Small intestine (tissue), 7 donors: ENCODE data around the gene PKP2. TPM values are rescaled to one million over a fixed set of nuclear protein-coding genes. Genes with fewer than 3 reads are reported as not detected.

Source experiments
- DNase-seq, 2 donors: peaks; one replicate each; pipeline versions ENCODE4 v3.0.0 to v3.0.0-alpha.2; 2013
- FAIRE-seq: peaks from 2 replicates; lab custom pipeline; 2012; peaks lifted over from hg19 to GRCh38; lab: Jason Lieb, UNC
- H3K27ac ChIP-seq, 3 donors: one replicate each; pipeline ENCODE4 v1.5.1; 2013; ENCODE audit warnings: low read length in 2 of 3, mild to moderate bottlenecking in 2 of 3, control low read depth in 1 of 3, inconsistent platforms in 1 of 3, low read depth in 1 of 3, moderate library complexity in 1 of 3
- H3K27me3 ChIP-seq, 3 donors: one replicate each; pipeline ENCODE4 v1.6.1; 2013; ENCODE audit warnings: low read length in 3 of 3, inconsistent platforms in 1 of 3; ENCODE audit not compliant: control insufficient read depth in 3 of 3, insufficient read depth in 3 of 3
- H3K36me3 ChIP-seq, 3 donors: one replicate each; pipeline ENCODE4 v1.6.1; 2013; ENCODE audit warnings: low read length in 3 of 3, inconsistent platforms in 1 of 3, low read depth in 1 of 3, mild to moderate bottlenecking in 1 of 3, moderate library complexity in 1 of 3; ENCODE audit not compliant: control insufficient read depth in 3 of 3, insufficient read depth in 2 of 3
- H3K4me1 ChIP-seq, 3 donors: one replicate each; pipeline ENCODE4 v1.6.1; 2013; ENCODE audit warnings: low read length in 2 of 3, inconsistent platforms in 1 of 3, low read depth in 1 of 3, mild to moderate bottlenecking in 1 of 3, moderate library complexity in 1 of 3; ENCODE audit not compliant: control insufficient read depth in 3 of 3, insufficient read depth in 2 of 3
- H3K4me3 ChIP-seq, 3 donors: one replicate each; pipeline ENCODE4 v1.5.1; 2013; ENCODE audit warnings: low read length in 3 of 3, control low read depth in 1 of 3, inconsistent platforms in 1 of 3, low read depth in 1 of 3, mild to moderate bottlenecking in 1 of 3, moderate library complexity in 1 of 3
- H3K9me3 ChIP-seq, 2 donors: one replicate each; pipeline ENCODE4 v1.6.1; 2013; ENCODE audit warnings: low read depth in 1 of 2, low read length in 1 of 2; ENCODE audit not compliant: control insufficient read depth in 2 of 2, insufficient read depth in 1 of 2
- WGBS, 3 donors: extraction: QIAGEN DNeasy Blood & Tissue Kit; methylation state at CpG; one replicate each; pipeline ENCODE4 v1.1.7; 2013; 5-methylcytosine and 5-hydroxymethylcytosine counted together
- polyA plus RNA-seq, 4 donors: library from polyadenylated mRNA; stranded (reverse) in 3 of 4; unstranded in 1 of 4; fragments of 200-250 nt in 3 of 4; fragments of 120-200 nt in 1 of 4; gene quantifications; one replicate each; pipeline versions ENCODE4 v1.2.1 to v1.2.3, GENCODE V29; 2013
- donor health status: healthy with polysubstance abuse.
- donor health status: control.
- donor health status: control.
- donor health status: Bipolar disorder and iron deficiency.
- donor health status: healthy.

The PKP2 gene
- polyA plus RNA-seq, 4 donors = 12.7 to 34.7 (median 22.8) TPM

DNA sequence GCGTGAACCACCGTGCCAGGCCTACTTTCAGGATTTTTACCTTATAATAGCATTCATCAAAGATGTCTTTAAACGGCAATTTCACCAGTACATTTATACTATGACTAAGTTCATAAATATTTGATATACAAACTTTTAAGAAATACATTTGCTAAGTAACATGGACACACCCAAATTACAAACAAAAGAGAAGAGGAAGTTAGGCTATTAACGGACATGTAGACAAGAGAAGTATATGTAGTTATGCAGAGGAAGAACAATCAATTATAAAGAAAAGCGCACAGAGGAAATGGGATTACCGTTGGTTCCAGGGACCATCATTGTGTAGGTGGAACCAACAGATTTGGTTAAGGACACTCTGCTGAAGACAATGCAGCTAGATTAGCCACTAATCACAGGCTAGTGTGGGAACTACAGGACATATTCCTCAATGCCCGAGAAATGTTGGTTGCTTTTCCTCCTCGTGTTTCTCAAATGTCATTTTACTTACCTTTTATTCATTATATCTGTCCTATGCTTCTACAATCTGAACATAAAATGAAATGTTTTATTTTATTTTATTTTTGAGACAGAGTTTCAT, 24.0 kb upstream of the PKP2 start:
- DNase-seq (peak in 1 of 2 donors; percentile 49), FAIRE-seq (no peak)
- Histone ChIP-seq H3K27me3 (peaks cover 0 to 2% (median 0%) of the 10 kb centered on the region in 3 donors), H3K4me1 (no peaks in the 10 kb centered on the region), H3K36me3 (no peaks in the 10 kb centered on the region), H3K27ac (no peak overlapping the region), H3K4me3 (no peak overlapping the region), H3K9me3 (no peaks in the 10 kb centered on the region)
- 35 to 63% (median 61%) methylated on average over 8 of the region's 8 CpGs for WGBS, 3 donors

DNA sequence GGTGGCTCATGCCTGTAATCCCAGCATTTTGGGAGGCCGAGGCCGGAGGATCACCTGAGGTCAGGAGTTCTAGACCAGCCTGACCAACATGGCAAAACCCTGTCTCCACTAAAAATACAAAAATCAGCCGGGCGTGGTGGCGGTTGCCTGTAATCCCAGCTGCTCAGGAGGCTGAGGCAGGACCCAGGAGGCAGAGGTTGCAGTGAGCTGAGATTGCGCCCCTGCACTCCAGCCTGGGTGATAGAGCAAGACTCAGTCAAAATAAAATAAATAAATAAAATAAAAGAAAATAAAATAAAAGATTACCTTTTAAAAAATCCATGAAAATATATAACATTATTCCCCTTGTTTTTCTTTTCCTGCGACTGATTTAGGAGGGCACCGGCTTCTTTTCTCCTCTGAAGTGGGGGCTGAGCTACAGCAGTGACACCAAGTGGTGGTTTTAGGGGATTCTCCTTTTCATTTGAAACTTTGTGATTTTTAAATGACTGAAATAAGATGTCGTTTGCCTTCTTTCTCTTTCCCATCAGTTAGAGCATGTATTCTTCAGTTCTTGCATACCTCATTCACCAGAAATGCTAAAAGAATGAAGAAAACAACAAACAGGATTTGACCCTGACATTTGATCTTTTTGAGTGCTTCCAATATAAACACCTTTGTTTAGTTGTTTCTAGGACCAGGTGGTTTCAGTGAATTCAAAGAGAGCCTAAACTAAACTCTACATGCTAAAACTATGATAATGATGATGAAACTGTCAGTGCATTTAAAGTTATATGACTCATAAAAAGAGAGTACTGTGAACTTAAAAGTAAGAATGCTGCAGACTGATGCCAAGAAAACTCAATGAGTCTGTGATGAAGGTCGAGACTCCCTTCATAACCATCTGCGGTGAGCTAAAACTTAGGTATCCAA, 22.6 kb upstream of the PKP2 start:
- no peaks in the 10 kb centered on the region for H3K4me1 ChIP-seq
- peaks cover 0 to 2% (median 0%) of the 10 kb centered on the region in 3 donors for H3K27me3 ChIP-seq
- H3K36me3 ChIP-seq = no peaks in the 10 kb centered on the region
- DNase-seq (peak; percentile 36 to 44), FAIRE-seq (no peak)
- H3K27ac ChIP-seq = no peak overlapping the region
- H3K9me3 ChIP-seq = no peaks in the 10 kb centered on the region
- 45 to 50% (median 49%) methylated on average over 11 of the region's 11 CpGs for WGBS, 3 donors
- no peak overlapping the region for H3K4me3 ChIP-seq

DNA sequence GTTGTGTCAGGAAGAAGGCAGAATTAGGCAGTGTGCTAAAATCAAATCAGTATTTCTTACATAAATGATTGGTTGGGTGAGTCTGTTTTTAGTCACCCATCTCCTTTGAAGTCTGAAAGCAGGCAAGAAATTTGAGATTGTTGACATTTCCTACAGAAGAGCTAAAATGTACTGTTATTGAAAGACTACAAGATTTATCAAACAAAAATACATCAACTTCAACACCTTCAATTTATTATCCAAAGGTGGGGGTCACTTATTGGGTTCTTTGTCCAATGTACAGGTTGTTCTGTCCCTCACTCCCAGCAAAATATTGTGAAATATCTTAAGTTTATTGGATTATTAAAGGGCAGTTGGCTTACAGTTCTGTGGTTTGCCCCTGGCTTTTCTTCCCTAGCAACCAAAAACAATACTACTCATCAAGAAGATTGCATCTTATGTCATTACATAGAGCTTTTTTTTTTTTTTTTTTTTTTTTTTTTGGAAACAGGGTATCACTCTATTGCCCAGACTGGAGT, 20.6 kb upstream of the PKP2 start:
- Histone ChIP-seq H3K4me1 (no peaks in the 10 kb centered on the region), H3K4me3 (no peak overlapping the region), H3K9me3 (no peaks in the 10 kb centered on the region), H3K27me3 (no peaks in the 10 kb centered on the region), H3K36me3 (no peaks in the 10 kb centered on the region), H3K27ac (no peak overlapping the region)
- no peak for DNase-seq
- no peak for FAIRE-seq

DNA sequence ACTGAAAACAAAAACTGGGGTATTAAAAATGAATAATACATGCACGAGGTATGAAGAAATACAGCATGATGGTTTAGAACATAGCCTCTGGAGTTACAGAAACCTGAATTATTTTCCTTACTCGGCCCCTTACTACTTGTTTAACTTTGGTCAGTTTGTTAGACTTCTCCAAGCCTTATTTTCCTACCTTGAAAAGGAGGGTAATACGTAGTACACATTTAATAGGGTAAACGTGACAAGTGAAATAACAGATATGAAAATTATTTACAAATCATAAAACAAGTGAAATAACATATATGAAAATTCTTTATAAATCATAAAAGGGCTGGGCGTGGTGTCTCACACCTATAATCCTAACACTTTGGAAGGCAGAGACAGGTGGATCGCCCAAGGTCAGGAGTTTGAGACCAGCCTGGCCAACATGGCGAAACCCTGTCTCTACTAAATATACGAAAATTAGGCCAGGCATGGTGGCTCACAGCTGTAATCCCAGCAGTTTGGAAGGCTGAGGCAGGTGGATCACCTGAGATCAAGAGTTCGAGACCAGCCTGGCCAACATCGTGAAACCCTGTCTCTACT, 11.4 kb upstream of the PKP2 start:
- Histone ChIP-seq H3K4me1 (peaks cover 0 to 32% (median 3%) of the 10 kb centered on the region in 3 donors), H3K4me3 (no peak overlapping the region), H3K36me3 (no peaks in the 10 kb centered on the region), H3K27me3 (no peaks in the 10 kb centered on the region), H3K27ac (no peak overlapping the region), H3K9me3 (peaks cover 0 to 3% of the 10 kb centered on the region in 2 donors)
- DNase-seq (no peak), FAIRE-seq (no peak)
- 65 to 81% (median 69%) methylated on average over 10 of the region's 10 CpGs for WGBS, 3 donors

DNA sequence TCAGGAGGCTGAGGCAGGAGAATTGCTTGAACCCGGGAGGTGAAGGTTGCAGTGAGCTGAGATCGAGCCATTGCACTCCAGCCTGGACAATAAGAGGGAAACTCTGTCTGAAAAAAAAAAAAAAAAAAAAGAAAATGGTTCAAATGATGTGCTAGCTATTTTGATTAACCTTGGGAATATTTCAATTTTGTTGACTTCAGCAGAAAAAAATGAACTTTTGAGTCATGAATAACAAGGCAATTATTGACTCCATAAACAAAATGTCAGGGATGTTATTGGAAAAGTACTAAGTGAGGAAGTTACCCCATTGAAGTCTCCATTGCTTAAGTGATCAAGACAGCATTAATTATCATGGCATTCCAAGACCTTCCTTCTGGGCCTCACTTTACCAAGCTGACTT, 10.6 kb upstream of the PKP2 start:
- FAIRE-seq (no peak), DNase-seq (no peak)
- Histone ChIP-seq H3K4me3 (no peak overlapping the region), H3K27me3 (no peaks in the 10 kb centered on the region), H3K9me3 (peaks cover 0 to 3% of the 10 kb centered on the region in 2 donors), H3K36me3 (no peaks in the 10 kb centered on the region), H3K27ac (no peak overlapping the region), H3K4me1 (peaks cover 3 to 38% (median 5%) of the 10 kb centered on the region in 3 donors)
- WGBS, 3 donors = 33 to 71% (median 65%) methylated on average over 2 of the region's 2 CpGs

DNA sequence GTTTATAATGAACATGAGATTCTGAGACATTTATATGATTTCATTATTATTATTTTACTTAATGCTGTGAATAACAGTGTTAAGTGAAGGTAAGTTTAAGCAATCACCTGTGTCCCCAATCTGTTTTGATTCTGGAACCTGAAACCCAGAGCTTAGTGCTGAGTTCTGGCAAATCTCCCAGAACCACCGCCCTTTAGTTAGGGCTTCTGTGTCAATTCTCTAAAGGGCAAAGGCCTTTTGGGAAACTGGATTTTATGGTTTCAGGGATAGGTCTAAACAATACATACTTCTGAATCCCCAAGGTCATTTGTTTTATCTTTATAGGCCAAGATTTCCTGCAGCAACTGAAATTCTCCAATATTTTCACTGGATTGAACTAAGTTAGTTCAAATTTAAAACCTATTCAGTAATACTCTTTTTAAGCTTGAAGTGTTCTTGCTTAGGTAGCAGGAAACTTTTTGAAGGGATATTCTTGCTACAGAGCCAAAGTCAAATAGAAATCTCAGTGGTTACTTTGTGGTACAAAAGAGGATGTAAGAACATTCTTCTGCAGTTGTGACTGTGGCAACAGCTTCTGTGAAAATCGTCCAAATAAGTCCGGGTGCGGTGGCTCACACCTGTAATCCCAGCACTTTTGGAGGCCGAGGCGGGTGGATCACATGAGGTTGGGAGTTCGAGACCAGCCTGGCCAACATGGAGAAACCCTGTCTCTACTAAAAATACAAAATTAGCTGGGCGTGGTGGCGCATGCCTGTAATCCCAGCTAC, 10.0 kb upstream of the PKP2 start:
- H3K4me1 ChIP-seq = peaks cover 3 to 39% (median 5%) of the 10 kb centered on the region in 3 donors
- no peaks in the 10 kb centered on the region for H3K27me3 ChIP-seq
- H3K9me3 ChIP-seq = no peaks in the 10 kb centered on the region
- 11 to 51% (median 19%) methylated on average over 7 to 9 of the region's 9 CpGs for WGBS, 3 donors
- no peaks in the 10 kb centered on the region for H3K36me3 ChIP-seq
- H3K4me3 ChIP-seq = no peak overlapping the region
- DNase-seq (peak; percentile 70 to 94), FAIRE-seq (peak; percentile 19)
- H3K27ac ChIP-seq = peak overlapping the region in 2 of 3 donors; percentile 52 to 53

DNA sequence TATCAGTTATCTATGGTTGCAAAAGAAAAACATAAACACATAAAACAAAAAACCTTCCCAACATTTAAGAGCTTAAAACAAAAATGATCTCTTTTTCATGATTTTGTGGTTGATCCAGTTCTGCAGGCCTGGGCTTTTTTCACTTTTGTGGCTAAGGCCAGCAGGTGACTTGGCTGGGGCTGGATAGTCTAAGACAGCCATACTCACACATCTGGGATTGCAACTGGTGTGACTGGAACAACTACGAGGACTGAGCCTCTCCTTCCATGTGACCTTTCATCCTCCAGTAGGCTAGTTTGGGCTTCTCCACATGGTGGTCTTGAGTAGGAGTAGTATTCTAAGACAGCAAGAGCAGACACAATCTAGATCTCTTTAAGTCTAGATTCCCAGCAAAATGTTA, 7.2 kb upstream of the PKP2 start:
- 16 to 50% (median 30%) methylated on average over 1 of the region's 1 CpG for WGBS, 3 donors
- no peak overlapping the region for H3K4me3 ChIP-seq
- no peaks in the 10 kb centered on the region for H3K27me3 ChIP-seq
- no peak for DNase-seq
- H3K4me1 ChIP-seq = peaks cover 3 to 35% (median 7%) of the 10 kb centered on the region in 3 donors
- no peak overlapping the region for H3K27ac ChIP-seq
- FAIRE-seq = no peak
- no peaks in the 10 kb centered on the region for H3K9me3 ChIP-seq
- H3K36me3 ChIP-seq = no peaks in the 10 kb centered on the region

DNA sequence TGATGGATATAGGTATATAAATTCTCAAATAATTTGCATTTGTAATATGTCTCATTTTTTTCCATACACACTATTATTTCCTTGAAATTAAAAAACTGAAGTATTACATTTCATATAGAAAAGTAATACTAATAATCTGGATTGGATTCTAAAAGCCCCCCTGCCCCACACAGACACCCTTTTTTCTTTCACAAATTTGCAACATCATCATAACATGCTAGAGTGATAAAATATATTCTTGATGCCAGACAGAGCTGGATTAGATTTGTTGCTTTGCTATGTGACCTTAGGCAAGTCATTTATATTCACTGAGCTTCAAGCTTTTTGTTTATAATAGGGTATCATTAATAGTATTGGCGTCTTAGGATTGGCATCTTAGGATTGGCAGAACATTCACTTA, 6.7 kb upstream of the PKP2 start:
- Histone ChIP-seq H3K4me1 (peaks cover 3 to 38% (median 7%) of the 10 kb centered on the region in 3 donors), H3K27me3 (no peaks in the 10 kb centered on the region), H3K27ac (no peak overlapping the region), H3K4me3 (no peak overlapping the region), H3K9me3 (no peaks in the 10 kb centered on the region), H3K36me3 (no peaks in the 10 kb centered on the region)
- 55 to 69% (median 68%) methylated on average over 1 of the region's 1 CpG for WGBS, 3 donors
- FAIRE-seq (no peak), DNase-seq (no peak)
